ENCODE data around the gene DPP6.

DNA sequence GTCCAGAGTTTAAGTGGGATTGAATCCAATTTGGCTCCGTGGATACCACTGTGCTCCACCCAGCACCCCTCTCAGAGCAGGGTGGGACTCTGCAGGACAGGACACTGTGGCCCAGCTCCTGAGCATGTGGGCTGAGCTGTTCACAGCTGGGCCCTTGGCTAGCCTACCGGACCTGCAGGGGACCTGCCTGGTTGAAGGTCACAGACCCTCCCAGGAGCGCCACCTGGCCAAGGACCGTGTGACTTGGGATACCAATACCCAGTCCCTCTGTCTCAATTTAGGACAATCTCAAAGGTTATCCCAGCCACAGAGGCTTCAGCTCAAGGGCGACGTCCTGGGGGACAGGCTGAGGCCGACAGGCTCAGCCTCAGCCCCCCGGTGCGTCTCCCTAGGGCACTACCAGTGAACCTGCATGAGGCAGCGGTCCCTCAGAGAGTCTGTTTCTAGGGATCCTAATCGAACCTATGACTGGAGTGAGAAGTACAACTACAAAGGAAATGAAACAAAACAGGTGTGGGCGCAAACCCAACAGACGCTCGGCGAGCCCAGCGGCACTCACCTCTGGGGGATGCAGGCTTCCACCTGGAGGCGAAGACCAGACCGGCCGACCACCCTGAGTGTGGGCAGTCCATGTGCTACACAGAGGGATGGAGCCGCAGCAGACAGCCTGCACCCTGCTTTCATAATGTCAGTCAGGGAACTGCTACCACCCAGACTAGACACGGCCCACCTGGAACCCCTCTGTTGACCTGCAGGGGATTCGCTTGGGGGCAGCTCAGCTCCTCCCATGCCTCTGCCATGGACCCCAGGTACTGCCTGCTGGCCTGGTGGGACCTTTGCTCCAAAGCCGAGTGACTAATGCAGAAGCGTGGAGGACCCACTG, 847.0 kb downstream of the DPP6 start:
- TF ChIP-seq POLR2A (IDR thresholded peaks at IDR 0.05) (no peak), POLR2AphosphoS5 (IDR thresholded peaks at IDR 0.05) (no peak)
- TF ChIP-seq, protein P1, sequence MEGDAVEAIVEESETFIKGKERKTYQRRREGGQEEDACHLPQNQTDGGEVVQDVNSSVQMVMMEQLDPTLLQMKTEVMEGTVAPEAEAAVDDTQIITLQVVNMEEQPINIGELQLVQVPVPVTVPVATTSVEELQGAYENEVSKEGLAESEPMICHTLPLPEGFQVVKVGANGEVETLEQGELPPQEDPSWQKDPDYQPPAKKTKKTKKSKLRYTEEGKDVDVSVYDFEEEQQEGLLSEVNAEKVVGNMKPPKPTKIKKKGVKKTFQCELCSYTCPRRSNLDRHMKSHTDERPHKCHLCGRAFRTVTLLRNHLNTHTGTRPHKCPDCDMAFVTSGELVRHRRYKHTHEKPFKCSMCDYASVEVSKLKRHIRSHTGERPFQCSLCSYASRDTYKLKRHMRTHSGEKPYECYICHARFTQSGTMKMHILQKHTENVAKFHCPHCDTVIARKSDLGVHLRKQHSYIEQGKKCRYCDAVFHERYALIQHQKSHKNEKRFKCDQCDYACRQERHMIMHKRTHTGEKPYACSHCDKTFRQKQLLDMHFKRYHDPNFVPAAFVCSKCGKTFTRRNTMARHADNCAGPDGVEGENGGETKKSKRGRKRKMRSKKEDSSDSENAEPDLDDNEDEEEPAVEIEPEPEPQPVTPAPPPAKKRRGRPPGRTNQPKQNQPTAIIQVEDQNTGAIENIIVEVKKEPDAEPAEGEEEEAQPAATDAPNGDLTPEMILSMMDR (IDR thresholded peaks at IDR 0.05), result no peak
